ENCODE data around the gene ANKZF1. TPM values are rescaled to one million over a fixed set of nuclear protein-coding genes. Genes with fewer than 3 reads are reported as not detected.

Gene ANKZF1
- total and polyA plus RNA-seq, 4 donors = 12.9 to 101 (median 38.7) TPM

DNA sequence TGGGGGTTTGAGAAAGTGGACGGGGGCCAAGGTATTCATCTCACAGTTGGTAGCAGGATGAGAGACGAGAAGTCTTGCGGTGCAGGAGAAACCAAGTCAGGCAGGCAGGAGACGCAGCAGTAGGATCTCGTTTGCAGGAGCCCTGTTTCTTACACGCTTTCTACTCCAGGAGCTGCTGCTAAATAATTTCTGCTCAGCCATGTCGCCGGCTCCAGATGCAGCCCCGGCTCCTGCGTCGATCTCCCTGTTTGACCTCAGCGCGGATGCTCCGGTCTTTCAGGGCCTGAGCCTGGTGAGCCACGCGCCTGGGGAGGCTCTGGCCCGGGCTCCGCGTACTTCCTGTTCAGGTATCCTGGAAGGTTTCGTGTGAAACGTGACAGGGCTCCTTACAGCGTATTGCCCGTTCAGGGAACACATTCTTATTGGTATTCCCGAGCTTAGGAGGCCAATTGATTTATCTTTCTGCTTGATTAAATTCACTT, 494 bp downstream of the ANKZF1 start:
- intact Hi-C loops (cut with DNase I) = loop anchor here in 1 of 2 donors (2.0 kb wide), 1 partner anchor 69 kb away; no protein-coding TSS in a partner anchor
- peaks cover 0 to 4% of the 10 kb centered on the region in 2 donors for H3K4me1 ChIP-seq (ENCODE audit: control insufficient read depth in 1 of 2, insufficient read depth in 2 of 2, low read length in 2 of 2)
- H3K9me3 ChIP-seq (ENCODE audit: control insufficient read depth, low read length) = no peaks in the 10 kb centered on the region
- H3K27ac ChIP-seq (ENCODE audit: low read depth in 1 of 2, low read length in 2 of 2) = peak overlapping the region in 1 of 2 donors; percentile 49
- H3K27me3 ChIP-seq (ENCODE audit: control insufficient read depth in 1 of 2, insufficient read depth in 2 of 2, low read length in 1 of 2) = no peaks in the 10 kb centered on the region
- ATAC-seq (ENCODE audit: low FRiP score) (peak; percentile 40), DNase-seq (no peak)
- peak overlapping the region; percentile 36 to 67 for H3K4me3 ChIP-seq (ENCODE audit: low read length in 2 of 2)
- WGBS, 2 donors = 0% methylated on average over 24 of the region's 24 CpGs
- peaks cover 4 to 8% of the 10 kb centered on the region in 2 donors for H3K36me3 ChIP-seq (ENCODE audit: control insufficient read depth in 1 of 2, insufficient read depth in 2 of 2, low read length in 1 of 2)

- 75 to 96% methylated on average over 3 of the region's 3 CpGs for WGBS, 2 donors
- Histone ChIP-seq H3K4me3 (ENCODE audit: low read length in 2 of 2) (no peak overlapping the region), H3K27ac (ENCODE audit: low read depth in 1 of 2, low read length in 2 of 2) (no peak overlapping the region), H3K27me3 (ENCODE audit: control insufficient read depth in 1 of 2, insufficient read depth in 2 of 2, low read length in 1 of 2) (no peaks in the 10 kb centered on the region), H3K9me3 (ENCODE audit: control insufficient read depth, low read length) (no peaks in the 10 kb centered on the region), H3K4me1 (ENCODE audit: control insufficient read depth in 1 of 2, insufficient read depth in 2 of 2, low read length in 2 of 2) (no peaks in the 10 kb centered on the region), H3K36me3 (ENCODE audit: control insufficient read depth in 1 of 2, insufficient read depth in 2 of 2, low read length in 1 of 2) (peaks cover 4 to 8% of the 10 kb centered on the region in 2 donors)
- DNase-seq (no peak), ATAC-seq (ENCODE audit: low FRiP score) (no peak)
- intact Hi-C loops (cut with DNase I) = no loop called here
Measured at GRCh38 chr2:219234331-219234730, 4.7 kb downstream of the ANKZF1 start.

DNA sequence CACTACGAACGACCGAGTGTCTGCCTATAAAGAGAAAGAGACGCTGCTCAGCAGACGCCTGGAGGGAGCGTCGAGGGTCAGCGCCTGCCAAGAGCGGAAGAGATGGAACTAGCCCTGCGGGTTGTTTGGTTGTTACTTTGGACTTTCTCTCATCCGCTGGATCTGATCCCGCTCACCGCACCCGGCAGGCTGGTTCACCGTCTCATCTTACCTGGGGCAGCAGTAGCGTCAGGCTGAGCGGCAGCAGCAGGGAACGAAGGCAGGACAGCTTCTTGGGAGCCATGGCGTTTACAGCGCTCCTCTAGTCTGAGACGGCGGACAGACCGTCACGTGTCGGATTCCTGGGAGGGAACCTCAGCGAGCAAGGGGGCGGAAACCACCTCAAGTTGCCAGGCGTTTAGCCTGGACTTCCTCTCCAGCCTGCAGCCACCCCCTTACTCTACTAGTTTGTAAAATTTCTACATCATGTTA, 13.7 kb downstream of the ANKZF1 start:
- no peak overlapping the region for H3K27ac ChIP-seq (ENCODE audit: low read depth in 1 of 2, low read length in 2 of 2)
- no peaks in the 10 kb centered on the region for H3K9me3 ChIP-seq (ENCODE audit: control insufficient read depth, low read length)
- ATAC-seq (ENCODE audit: low FRiP score) (no peak), DNase-seq (no peak)
- no peaks in the 10 kb centered on the region for H3K4me1 ChIP-seq (ENCODE audit: control insufficient read depth in 1 of 2, insufficient read depth in 2 of 2, low read length in 2 of 2)
- no peaks in the 10 kb centered on the region for H3K36me3 ChIP-seq (ENCODE audit: control insufficient read depth in 1 of 2, insufficient read depth in 2 of 2, low read length in 1 of 2)
- 36 to 39% methylated on average over 28 of the region's 28 CpGs for WGBS, 2 donors
- intact Hi-C loops (cut with DNase I) = no loop called here
- H3K4me3 ChIP-seq (ENCODE audit: low read length in 2 of 2) = no peak overlapping the region
- H3K27me3 ChIP-seq (ENCODE audit: control insufficient read depth in 1 of 2, insufficient read depth in 2 of 2, low read length in 1 of 2) = no peaks in the 10 kb centered on the region

- WGBS, 2 donors = 36 to 42% methylated on average over 6 of the region's 6 CpGs
- DNase-seq (no peak), ATAC-seq (ENCODE audit: low FRiP score) (no peak)
- no peaks in the 10 kb centered on the region for H3K36me3 ChIP-seq (ENCODE audit: control insufficient read depth in 1 of 2, insufficient read depth in 2 of 2, low read length in 1 of 2)
- H3K9me3 ChIP-seq (ENCODE audit: control insufficient read depth, low read length) = no peaks in the 10 kb centered on the region
- peak overlapping the region; percentile 36 to 55 for H3K27ac ChIP-seq (ENCODE audit: low read depth in 1 of 2, low read length in 2 of 2)
- no peaks in the 10 kb centered on the region for H3K4me1 ChIP-seq (ENCODE audit: control insufficient read depth in 1 of 2, insufficient read depth in 2 of 2, low read length in 2 of 2)
- intact Hi-C loops (cut with DNase I) = loop anchor here in 1 of 2 donors (5.0 kb wide), 1 partner anchor 48 kb away; no protein-coding TSS in a partner anchor
- H3K27me3 ChIP-seq (ENCODE audit: control insufficient read depth in 1 of 2, insufficient read depth in 2 of 2, low read length in 1 of 2) = no peaks in the 10 kb centered on the region
- H3K4me3 ChIP-seq (ENCODE audit: low read length in 2 of 2) = peak overlapping the region in 1 of 2 donors; percentile 75
Measured at GRCh38 chr2:219244789-219245147, 15.2 kb downstream of the ANKZF1 start.

DNA sequence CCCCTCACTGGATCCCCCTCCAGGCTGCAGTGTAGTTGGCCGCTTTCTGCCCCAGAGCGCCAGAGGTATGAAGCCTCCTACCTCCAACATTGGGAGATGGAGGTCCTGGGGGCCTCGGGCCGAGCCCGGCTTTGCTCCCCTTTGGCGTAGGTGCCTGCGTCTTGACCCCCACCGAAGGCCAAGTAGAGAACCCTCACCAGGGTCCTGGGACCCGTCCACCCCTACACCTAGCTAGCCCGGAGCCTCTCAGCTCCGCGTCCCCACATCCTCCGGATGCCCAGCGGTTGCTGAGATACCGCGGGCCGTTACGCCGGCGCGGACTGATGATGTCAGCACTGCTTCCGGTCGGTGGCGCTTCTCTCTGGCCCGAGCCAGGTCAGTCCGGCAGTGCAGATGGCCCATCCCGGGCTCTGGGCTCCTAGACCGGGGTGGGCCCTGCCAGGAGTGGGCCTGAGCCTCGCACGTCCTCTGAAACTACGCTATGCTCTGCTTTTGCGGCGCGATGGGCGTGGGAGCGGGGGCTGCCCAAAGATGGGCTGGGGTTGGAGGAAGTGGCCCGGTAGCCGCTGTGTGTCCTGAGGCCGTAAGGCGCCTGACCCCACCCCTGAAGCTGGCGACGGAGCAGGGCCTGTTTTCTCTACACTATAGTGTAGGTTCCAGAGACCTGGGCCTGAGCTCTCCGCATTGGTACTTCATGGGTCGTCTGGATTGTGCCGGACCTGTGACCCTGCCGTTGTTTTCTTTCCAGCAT, 15.7 kb downstream of the ANKZF1 start, which contains the start of the genes GLB1L and STK16:
Gene GLB1L, minus strand, starts transcription at position 297 of the 751 bp plus-strand sequence. CDS start 1,871 bp downstream, outside the sequence.
Gene STK16, plus strand, starts transcription at position 332 of the 751 bp plus-strand sequence. CDS start 521 bp downstream, outside the sequence.
- WGBS, 2 donors = 0% methylated on average over 46 of the region's 46 CpGs
- H3K9me3 ChIP-seq (ENCODE audit: control insufficient read depth, low read length) = no peaks in the 10 kb centered on the region
- H3K27me3 ChIP-seq (ENCODE audit: control insufficient read depth in 1 of 2, insufficient read depth in 2 of 2, low read length in 1 of 2) = no peaks in the 10 kb centered on the region
- ATAC-seq (ENCODE audit: low FRiP score) (peak; percentile 95), DNase-seq (peak; percentile 97 to 99)
- intact Hi-C loops (cut with DNase I) = loop anchor here in 1 of 2 donors (5.0 kb wide), 1 partner anchor 47 kb away; no protein-coding TSS in a partner anchor
- H3K27ac ChIP-seq (ENCODE audit: low read depth in 1 of 2, low read length in 2 of 2) = peak within 1 kb of the TSS; percentile 36 to 80
- no peaks in the 10 kb centered on the region for H3K4me1 ChIP-seq (ENCODE audit: control insufficient read depth in 1 of 2, insufficient read depth in 2 of 2, low read length in 2 of 2)
- peak within 1 kb of the TSS; percentile 37 to 75 for H3K4me3 ChIP-seq (ENCODE audit: low read length in 2 of 2)
- H3K36me3 ChIP-seq (ENCODE audit: control insufficient read depth in 1 of 2, insufficient read depth in 2 of 2, low read length in 1 of 2) = no peaks in the 10 kb centered on the region

DNA sequence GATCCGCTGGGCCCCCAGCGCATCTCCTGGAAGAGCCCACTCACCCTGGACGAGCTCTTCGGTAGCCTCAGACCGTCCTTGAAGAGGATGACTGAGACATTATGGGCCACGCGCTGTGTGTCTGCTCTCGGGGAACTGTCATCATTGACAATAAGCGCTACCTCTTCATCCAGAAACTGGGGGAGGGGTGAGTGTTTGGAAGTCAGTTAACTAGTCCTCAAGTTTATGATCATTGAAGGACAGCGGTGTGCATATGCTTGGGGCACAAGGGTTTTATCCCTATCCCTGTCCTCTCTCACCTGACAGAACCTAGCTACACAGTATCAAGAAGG, 16.3 kb downstream of the ANKZF1 start:
- no peak for DNase-seq
- intact Hi-C loops (cut with DNase I) = loop anchor here in 1 of 2 donors (5.0 kb wide), 1 partner anchor 46 kb away; no protein-coding TSS in a partner anchor

DNA sequence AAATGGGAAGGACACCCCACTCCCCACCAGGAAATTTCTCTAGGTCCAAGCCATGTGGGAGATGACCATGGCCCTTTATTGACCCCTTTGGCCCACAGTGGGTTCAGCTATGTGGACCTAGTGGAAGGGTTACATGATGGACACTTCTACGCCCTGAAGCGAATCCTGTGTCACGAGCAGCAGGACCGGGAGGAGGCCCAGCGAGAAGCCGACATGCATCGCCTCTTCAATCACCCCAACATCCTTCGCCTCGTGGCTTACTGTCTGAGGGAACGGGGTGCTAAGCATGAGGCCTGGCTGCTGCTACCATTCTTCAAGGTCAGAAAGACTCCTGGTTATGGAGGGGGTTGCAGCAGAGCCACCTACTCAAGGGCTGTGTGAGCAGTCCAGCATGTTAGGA, 17.0 kb downstream of the ANKZF1 start:
- H3K27me3 ChIP-seq (ENCODE audit: control insufficient read depth in 1 of 2, insufficient read depth in 2 of 2, low read length in 1 of 2) = no peaks in the 10 kb centered on the region
- no peak for ATAC-seq (ENCODE audit: low FRiP score)
- H3K27ac ChIP-seq (ENCODE audit: low read depth in 1 of 2, low read length in 2 of 2) = no peak overlapping the region
- intact Hi-C loops (cut with DNase I) = loop anchor here in 1 of 2 donors (5.0 kb wide), 1 partner anchor 46 kb away; no protein-coding TSS in a partner anchor
- no peaks in the 10 kb centered on the region for H3K36me3 ChIP-seq (ENCODE audit: control insufficient read depth in 1 of 2, insufficient read depth in 2 of 2, low read length in 1 of 2)
- no peak for DNase-seq
- H3K4me3 ChIP-seq (ENCODE audit: low read length in 2 of 2) = no peak overlapping the region
- H3K9me3 ChIP-seq (ENCODE audit: control insufficient read depth, low read length) = no peaks in the 10 kb centered on the region
- H3K4me1 ChIP-seq (ENCODE audit: control insufficient read depth in 1 of 2, insufficient read depth in 2 of 2, low read length in 2 of 2) = no peaks in the 10 kb centered on the region
- 92 to 95% methylated on average over 10 of the region's 10 CpGs for WGBS, 2 donors

More for the DNA sequence above, 16.3 kb downstream of the ANKZF1 start:
- H3K36me3 ChIP-seq (ENCODE audit: control insufficient read depth in 1 of 2, insufficient read depth in 2 of 2, low read length in 1 of 2) = no peaks in the 10 kb centered on the region
- ATAC-seq (ENCODE audit: low FRiP score) = no peak
- peak overlapping the region; percentile 37 to 75 for H3K4me3 ChIP-seq (ENCODE audit: low read length in 2 of 2)
- H3K27ac ChIP-seq (ENCODE audit: low read depth in 1 of 2, low read length in 2 of 2) = peak overlapping the region in 1 of 2 donors; percentile 80
- H3K9me3 ChIP-seq (ENCODE audit: control insufficient read depth, low read length) = no peaks in the 10 kb centered on the region
- WGBS, 2 donors = 21% methylated on average over 10 of the region's 10 CpGs
- no peaks in the 10 kb centered on the region for H3K4me1 ChIP-seq (ENCODE audit: control insufficient read depth in 1 of 2, insufficient read depth in 2 of 2, low read length in 2 of 2)
- H3K27me3 ChIP-seq (ENCODE audit: control insufficient read depth in 1 of 2, insufficient read depth in 2 of 2, low read length in 1 of 2) = no peaks in the 10 kb centered on the region

DNA sequence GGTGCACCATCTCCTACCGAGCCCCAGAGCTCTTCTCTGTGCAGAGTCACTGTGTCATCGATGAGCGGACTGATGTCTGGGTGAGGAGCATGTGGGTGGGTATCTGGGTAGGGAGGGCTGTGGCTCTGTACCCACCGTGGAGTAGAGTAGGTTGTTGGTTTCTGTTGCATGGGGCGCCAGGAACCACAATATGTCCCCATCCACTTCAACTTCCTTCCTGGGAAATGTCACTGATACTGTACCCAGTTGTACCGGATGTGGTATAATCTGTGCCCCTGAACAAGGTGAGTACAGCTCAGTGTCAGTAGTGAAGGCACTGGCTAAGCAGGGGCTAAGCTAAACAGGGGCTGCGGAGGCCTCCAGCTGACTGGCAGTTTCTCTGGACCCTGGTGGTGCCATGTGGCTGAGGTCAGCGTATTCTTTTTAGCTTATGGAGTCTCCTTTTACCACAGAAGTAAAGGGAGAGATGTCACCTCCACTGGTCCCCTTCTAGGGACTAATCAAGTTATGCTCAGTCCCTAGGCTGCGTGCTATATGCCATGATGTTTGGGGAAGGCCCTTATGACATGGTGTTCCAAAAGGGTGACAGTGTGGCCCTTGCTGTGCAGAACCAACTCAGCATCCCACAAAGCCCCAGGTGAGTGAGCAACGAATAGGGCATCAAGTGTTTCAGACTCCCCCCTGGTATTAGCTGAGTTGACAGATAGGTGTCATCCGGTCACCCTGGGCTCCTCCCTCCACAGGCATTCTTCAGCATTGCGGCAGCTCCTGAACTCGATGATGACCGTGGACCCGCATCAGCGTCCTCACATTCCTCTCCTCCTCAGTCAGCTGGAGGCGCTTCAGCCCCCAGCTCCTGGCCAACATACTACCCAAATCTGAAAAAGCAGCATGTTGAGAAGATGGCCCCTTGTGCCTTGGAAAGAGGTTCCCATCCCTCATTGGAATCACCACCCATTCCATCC, 18.4 kb downstream of the ANKZF1 start:
- no peaks in the 10 kb centered on the region for H3K36me3 ChIP-seq (ENCODE audit: control insufficient read depth in 1 of 2, insufficient read depth in 2 of 2, low read length in 1 of 2)
- DNase-seq = no peak
- no peak overlapping the region for H3K4me3 ChIP-seq (ENCODE audit: low read length in 2 of 2)
- peak overlapping the region in 1 of 2 donors; percentile 39 for H3K27ac ChIP-seq (ENCODE audit: low read depth in 1 of 2, low read length in 2 of 2)
- no peaks in the 10 kb centered on the region for H3K4me1 ChIP-seq (ENCODE audit: control insufficient read depth in 1 of 2, insufficient read depth in 2 of 2, low read length in 2 of 2)
- WGBS, 2 donors = 92% methylated on average over 17 of the region's 17 CpGs
- H3K27me3 ChIP-seq (ENCODE audit: control insufficient read depth in 1 of 2, insufficient read depth in 2 of 2, low read length in 1 of 2) = no peaks in the 10 kb centered on the region
- ATAC-seq (ENCODE audit: low FRiP score) = no peak
- no peaks in the 10 kb centered on the region for H3K9me3 ChIP-seq (ENCODE audit: control insufficient read depth, low read length)
- intact Hi-C loops (cut with DNase I) = loop anchor here in 1 of 2 donors (5.0 kb wide), 1 partner anchor 44 kb away; no protein-coding TSS in a partner anchor
